Lower lobe of right lung (tissue), 2 donors: ENCODE data around the gene STK32B. TPM values are rescaled to one million over a fixed set of nuclear protein-coding genes. Genes with fewer than 3 reads are reported as not detected.

Experiments
- ATAC-seq, 2 donors: fragments of 200-7000 bp; cut with Tn5 transposase; one replicate each; pipeline ENCODE4 v1.9.1; 2020 to 2022; ENCODE audit warnings: mild to moderate bottlenecking in 2 of 2, moderate library complexity in 2 of 2
- DNase-seq: peaks from one replicate; pipeline ENCODE4 v3.0.0-alpha.2; 2020
- H3K27ac ChIP-seq: fragments of 200-600 bp; one replicate; pipeline ENCODE4 v1.8.0; 2022
- H3K27me3 ChIP-seq: fragments of 200-600 bp; one replicate; pipeline ENCODE4 v1.8.0; 2022; ENCODE audit warnings: low read depth
- H3K36me3 ChIP-seq: fragments of 200-600 bp; one replicate; pipeline ENCODE4 v1.8.0; 2022; ENCODE audit warnings: mild to moderate bottlenecking
- H3K4me1 ChIP-seq: fragments of 200-600 bp; one replicate; pipeline ENCODE4 v1.8.0; 2022
- H3K4me3 ChIP-seq: fragments of 200-600 bp; one replicate; pipeline ENCODE4 v1.8.0; 2022; ENCODE audit warnings: mild to moderate bottlenecking
- H3K9me3 ChIP-seq: fragments of 200-600 bp; one replicate; pipeline ENCODE4 v1.8.0; 2022
- intact Hi-C: fragments of 100-400 bp; cut with DNase I; formaldehyde crosslinking; loops from one replicate; pipeline ENCODE4 v1.11.0; 2022
- total RNA-seq: library from RNA; stranded (reverse); fragmentation: NEBNext Ultra II Directional; extraction: Animal tissue kit (Norgen Biotek cat#: 25700); gene quantifications from one replicate; pipeline ENCODE4 v1.2.1, GENCODE V29; 2021
- TF ChIP-seq, protein P1 (sequence below): fragments of 200-600 bp; IDR thresholded peaks from one replicate; pipeline ENCODE4 v1.8.0; 2022; ENCODE audit warnings: antibody characterized with exemption, mild to moderate bottlenecking
- donor health status: DM: no; HTN: yes; CAD: no; lungs with severe emphysema.

STK32B gene
- total RNA-seq, 1 donor from 2014 or later: 1.3 TPM

DNA sequence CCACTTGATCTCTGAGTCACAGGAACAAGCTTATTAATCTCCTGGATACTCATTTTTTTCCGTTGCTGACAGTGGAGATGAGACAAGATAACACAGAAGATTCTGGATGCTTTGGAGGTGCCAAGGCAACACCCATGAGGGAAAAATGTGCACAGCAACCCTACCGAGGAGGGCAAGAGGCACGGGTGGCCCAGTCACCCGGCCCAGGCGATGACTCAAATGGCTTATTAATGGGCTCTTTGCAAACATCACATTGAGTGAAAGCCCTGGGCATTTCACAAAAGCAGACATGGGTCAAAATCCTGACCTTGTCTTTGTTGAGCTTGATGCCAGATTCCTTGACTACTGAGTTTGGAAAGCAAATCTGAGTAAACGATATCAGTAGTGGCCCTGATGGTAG, 315.1 kb downstream of the STK32B start:
- H3K27me3 ChIP-seq: no peaks in the 10 kb centered on the region
- ATAC-seq (no peak), DNase-seq (no peak)
- H3K27ac ChIP-seq: no peak overlapping the region
- TF ChIP-seq, protein P1, sequence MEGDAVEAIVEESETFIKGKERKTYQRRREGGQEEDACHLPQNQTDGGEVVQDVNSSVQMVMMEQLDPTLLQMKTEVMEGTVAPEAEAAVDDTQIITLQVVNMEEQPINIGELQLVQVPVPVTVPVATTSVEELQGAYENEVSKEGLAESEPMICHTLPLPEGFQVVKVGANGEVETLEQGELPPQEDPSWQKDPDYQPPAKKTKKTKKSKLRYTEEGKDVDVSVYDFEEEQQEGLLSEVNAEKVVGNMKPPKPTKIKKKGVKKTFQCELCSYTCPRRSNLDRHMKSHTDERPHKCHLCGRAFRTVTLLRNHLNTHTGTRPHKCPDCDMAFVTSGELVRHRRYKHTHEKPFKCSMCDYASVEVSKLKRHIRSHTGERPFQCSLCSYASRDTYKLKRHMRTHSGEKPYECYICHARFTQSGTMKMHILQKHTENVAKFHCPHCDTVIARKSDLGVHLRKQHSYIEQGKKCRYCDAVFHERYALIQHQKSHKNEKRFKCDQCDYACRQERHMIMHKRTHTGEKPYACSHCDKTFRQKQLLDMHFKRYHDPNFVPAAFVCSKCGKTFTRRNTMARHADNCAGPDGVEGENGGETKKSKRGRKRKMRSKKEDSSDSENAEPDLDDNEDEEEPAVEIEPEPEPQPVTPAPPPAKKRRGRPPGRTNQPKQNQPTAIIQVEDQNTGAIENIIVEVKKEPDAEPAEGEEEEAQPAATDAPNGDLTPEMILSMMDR: no peak
- no peaks in the 10 kb centered on the region for H3K9me3 ChIP-seq
- H3K4me1 ChIP-seq: no peaks in the 10 kb centered on the region
- no peak overlapping the region for H3K4me3 ChIP-seq
- intact Hi-C loops: no loop called here
- no peaks in the 10 kb centered on the region for H3K36me3 ChIP-seq

DNA sequence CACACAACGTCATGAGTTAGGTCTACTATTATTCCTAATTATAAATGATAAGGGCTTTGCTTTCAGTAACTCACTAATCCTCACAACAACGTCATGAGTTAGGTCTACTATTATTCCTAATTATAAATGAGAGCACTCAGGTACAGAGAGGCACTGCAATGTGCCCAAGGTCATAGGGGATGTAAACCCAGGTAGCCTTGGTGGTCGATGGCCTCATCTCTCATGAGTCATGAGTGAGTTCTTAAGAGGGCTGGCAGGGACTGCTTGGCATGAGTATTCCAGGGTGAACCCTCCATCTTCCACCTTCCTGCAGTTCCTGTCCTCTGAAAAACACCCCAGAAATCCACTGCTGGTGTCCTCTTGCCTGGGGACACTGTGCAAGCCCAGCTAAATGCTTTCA, 317.1 kb downstream of the STK32B start:
- H3K9me3 ChIP-seq: no peaks in the 10 kb centered on the region
- no peak overlapping the region for H3K27ac ChIP-seq
- DNase-seq (no peak), ATAC-seq (no peak)
- H3K36me3 ChIP-seq: no peaks in the 10 kb centered on the region
- no peaks in the 10 kb centered on the region for H3K27me3 ChIP-seq
- TF ChIP-seq, protein P1: no peak
- H3K4me3 ChIP-seq: no peak overlapping the region
- H3K4me1 ChIP-seq: no peaks in the 10 kb centered on the region
- intact Hi-C loops: no loop called here

DNA sequence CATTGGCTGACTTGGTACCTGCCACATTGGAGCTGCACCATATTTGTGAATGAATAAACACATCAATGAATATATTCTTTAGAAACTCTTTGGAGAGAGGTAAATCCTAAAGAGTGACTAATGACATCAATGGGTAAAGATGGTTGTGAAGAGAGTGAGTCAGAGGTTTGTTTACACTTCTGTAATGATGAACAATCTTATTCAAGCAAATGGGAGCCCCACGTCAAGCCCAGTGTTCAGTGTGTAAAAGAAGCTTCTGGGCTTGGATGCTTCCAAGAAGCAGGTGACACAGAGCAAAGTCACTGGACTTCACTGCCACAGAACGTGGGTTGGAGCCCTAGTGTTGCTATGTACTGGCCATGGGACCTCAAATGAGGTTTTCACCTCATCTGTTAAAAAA, 319.0 kb downstream of the STK32B start:
- Histone ChIP-seq H3K27me3 (no peaks in the 10 kb centered on the region), H3K36me3 (no peaks in the 10 kb centered on the region), H3K9me3 (no peaks in the 10 kb centered on the region), H3K27ac (no peak overlapping the region), H3K4me3 (no peak overlapping the region), H3K4me1 (no peaks in the 10 kb centered on the region)
- ATAC-seq: no peak
- intact Hi-C loops: no loop called here
- DNase-seq: no peak
- TF ChIP-seq, protein P1: no peak

DNA sequence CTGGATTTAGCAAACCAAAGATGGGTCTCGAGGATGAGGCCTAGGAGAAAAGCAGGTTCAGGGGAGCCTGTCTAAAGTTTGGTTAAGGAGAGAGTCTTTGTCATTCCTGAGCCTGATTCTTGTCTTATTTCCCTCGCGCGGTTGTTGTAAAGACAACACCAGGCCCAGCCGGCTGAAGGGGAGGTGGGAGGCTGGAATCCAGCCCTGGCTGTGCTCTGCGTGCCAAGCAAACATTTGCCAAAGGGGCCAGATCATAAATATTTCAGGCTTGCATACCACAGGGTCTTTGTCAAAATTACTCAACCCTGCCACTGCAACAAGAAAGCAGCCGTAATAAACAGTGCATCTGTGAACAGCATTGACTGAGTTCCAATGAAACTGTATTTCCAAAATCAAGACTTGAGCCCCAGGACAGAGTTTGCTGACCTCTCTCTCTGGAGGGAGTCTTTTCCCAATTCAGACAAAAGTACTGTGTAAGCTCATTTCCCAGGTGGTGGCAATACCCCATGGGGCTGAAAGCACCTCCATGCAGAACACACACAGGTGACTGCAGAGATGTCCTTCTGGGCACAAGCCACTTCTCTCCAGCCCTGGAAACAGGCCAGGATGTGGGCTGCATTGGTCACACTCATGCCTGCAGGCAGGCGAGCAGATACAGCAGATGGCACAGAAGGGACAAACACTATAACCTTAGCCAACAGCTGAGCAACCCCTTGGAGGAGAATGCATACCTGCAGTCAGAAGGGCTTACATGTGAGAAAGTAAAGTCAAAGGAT, 320.3 kb downstream of the STK32B start:
- no peak for ATAC-seq
- no peaks in the 10 kb centered on the region for H3K27me3 ChIP-seq
- no peak overlapping the region for H3K27ac ChIP-seq
- DNase-seq: no peak
- H3K4me1 ChIP-seq: no peaks in the 10 kb centered on the region
- intact Hi-C loops: no loop called here
- H3K4me3 ChIP-seq: no peak overlapping the region
- no peaks in the 10 kb centered on the region for H3K9me3 ChIP-seq
- TF ChIP-seq, protein P1: no peak
- H3K36me3 ChIP-seq: no peaks in the 10 kb centered on the region

DNA sequence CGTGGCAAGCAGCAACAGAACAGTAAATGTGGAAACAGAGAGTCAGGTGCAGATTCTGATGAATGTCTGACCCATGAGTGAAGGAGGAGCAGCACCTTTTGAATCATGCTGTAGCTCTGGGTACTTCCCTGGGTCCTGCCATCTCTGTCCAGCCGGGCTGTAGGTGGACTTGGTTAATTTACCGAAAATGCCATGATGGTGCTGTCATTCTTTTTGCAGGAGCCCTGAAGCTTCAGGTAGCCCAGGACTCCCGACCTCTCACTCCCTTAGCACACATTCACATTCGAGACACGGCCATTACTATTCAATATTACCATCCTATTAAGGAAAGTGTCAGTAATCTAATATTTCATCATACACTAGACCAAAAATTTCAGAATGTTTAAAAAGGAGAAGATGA, 320.9 kb downstream of the STK32B start:
- TF ChIP-seq, protein P1: no peak
- Histone ChIP-seq H3K36me3 (no peaks in the 10 kb centered on the region), H3K27ac (no peak overlapping the region), H3K4me3 (no peak overlapping the region), H3K9me3 (no peaks in the 10 kb centered on the region), H3K27me3 (no peaks in the 10 kb centered on the region), H3K4me1 (no peaks in the 10 kb centered on the region)
- no peak for ATAC-seq
- intact Hi-C loops: no loop called here
- DNase-seq: no peak
